Effector CD8-positive, alpha-beta T cell (primary cell): ENCODE data around the gene CKB.

ENCODE experiments used
- DNase-seq: peaks from one replicate; lab custom pipeline; 2025; lab: John Stamatoyannopoulos, UW

Gene CKB

GRCh38 chr14:103549361-103550311 is 27.0 kb upstream of the CKB start:
- no peak for DNase-seq

GRCh38 chr14:103548463-103549351 is 26.1 kb upstream of the CKB start:
- no peak for DNase-seq

- no peak for DNase-seq
Measured at GRCh38 chr14:103547941-103548462, 25.4 kb upstream of the CKB start.

GRCh38 chr14:103547455-103547940 is 24.9 kb upstream of the CKB start:
- no peak for DNase-seq

DNA sequence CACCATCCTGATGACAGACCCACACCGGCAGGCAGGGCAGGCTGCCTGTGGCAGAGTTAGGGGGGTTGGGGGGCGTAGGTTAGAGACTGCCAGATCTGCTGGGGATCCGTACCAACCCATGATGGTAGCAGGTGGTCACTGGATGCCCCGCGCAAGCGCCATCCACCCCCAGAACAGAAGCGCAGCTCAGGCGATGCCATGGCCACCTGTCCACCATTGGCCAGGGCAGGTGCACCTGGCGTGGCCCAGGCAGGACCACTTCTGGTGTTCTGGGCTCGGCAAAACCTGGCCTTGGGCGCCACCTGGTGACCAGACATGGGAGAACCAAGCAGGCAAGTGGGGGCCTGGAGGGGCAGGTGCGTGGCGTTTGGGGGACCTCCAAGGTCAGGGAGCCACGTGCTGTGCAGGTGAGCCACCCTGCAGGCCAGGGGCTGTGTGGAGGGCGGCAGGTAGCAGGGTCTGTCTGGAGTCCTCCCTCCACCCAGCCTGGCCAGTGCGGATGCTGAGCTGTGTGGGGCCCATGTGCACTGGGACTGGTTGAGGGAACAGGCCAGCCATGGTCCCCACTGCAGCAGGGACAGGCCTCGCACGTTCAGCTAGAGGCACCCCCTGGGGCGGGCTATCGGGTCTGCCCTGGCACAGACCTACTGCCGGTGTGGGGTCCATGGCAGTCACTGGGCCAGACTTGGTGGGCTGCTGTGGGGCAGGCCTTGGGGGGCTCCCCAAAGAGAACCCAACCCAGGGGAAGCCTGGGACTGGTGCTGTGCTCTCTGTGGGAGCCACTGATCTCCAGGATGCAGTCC is 24.2 kb upstream of the CKB start:
- peak; percentile 77 for DNase-seq

- no peak for DNase-seq
Measured at GRCh38 chr14:103545915-103546651, 23.5 kb upstream of the CKB start.

GRCh38 chr14:103545219-103545914 is 22.7 kb upstream of the CKB start:
- no peak for DNase-seq

DNA sequence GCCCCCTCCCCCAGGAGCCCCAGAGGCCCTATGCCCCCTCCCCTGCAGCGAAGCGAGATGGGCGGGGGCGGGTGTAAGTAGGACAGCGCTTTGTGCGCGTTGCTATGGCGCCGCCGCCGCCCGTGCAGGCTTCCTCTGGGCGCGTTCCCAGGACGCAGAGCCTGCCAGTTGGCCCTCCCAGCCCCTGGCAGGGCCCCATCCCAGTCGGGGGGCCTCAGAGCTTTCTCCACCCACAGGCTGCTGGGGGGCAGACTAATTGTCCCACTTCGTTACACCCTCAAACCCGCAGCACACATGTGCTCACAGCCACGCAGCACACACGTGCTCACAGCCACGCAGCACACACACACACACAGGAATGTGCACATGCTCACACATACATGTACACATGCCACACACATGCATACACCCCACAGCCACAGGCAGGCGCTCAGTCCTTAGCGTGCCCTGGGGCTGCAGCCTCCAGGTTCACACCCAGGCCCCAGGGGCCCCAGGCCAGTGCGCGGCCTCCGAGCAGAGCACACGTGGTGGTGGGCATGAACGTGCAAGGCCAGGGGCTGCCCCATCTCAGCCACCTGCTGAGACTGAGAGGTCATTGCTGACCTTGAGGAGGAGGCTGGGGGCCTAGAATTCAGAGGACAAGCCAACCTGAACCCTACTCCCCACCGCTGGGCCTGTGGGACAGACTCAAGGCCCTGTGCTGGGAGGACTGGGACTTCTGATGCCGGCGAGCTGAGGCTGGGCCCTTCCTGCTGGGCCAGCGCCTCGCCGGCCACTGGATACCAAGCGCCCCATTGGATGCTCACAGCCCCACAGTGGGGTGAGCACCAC is 22.0 kb upstream of the CKB start:
- no peak for DNase-seq

DNA sequence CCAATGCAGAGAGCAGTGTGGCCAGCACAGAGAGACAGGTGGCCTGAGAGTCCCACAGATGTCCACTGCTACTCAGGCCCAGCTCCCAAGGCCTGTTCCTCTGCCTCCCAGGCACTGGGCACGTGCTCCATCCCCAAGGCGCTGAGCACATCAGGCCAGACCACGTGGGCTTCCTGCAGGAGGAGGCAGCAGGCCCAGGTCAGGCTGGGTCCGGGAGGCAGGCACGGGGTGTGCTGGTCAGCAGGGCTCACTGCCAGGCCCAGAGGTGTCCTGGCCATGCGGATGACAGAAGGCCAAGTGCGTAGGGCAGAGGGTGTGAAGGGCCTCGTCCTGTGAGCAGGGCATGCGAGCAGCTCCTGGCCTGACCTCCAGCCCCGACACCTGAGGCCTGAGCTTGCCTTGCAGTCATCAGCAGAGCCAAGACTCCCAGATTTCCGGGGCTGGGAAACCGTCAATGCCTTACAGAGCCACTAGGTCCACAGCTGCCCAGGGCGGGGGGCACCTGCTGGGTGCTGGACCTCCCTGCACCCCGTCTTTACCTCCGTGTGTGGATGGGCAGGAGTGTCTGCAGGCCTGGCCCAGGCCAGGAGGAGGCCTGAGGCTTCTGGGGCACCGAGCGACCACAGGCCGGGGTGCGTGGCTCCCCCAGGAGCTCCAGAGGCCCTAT is 21.2 kb upstream of the CKB start:
- no peak for DNase-seq

- no peak for DNase-seq
Measured at GRCh38 chr14:103543140-103543539, 20.5 kb upstream of the CKB start.

DNA sequence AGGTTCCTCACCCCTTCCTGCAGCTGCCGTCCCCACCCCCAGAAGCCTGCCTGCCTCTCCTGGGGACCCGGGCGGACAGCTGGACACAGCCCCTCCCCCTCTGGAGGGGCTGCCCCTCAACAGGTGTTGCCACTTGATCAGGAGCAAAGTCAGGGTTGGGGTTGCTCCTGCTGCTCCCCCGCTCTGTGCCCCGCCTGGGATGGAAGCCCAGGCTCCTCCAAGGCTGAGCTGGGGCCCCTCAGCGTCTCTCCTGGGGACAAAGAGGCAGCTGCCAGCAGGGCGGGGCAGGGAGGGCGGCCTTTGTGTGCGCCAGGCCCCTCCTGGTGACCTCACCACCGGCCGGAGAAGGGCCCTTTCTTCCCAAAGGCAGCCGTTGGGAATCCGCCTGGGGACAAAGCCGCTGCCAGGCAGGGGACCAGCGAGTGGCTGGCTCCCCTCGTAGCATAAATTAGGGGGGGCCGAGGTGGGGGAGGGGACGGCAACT is 20.0 kb upstream of the CKB start:
- no peak for DNase-seq

DNA sequence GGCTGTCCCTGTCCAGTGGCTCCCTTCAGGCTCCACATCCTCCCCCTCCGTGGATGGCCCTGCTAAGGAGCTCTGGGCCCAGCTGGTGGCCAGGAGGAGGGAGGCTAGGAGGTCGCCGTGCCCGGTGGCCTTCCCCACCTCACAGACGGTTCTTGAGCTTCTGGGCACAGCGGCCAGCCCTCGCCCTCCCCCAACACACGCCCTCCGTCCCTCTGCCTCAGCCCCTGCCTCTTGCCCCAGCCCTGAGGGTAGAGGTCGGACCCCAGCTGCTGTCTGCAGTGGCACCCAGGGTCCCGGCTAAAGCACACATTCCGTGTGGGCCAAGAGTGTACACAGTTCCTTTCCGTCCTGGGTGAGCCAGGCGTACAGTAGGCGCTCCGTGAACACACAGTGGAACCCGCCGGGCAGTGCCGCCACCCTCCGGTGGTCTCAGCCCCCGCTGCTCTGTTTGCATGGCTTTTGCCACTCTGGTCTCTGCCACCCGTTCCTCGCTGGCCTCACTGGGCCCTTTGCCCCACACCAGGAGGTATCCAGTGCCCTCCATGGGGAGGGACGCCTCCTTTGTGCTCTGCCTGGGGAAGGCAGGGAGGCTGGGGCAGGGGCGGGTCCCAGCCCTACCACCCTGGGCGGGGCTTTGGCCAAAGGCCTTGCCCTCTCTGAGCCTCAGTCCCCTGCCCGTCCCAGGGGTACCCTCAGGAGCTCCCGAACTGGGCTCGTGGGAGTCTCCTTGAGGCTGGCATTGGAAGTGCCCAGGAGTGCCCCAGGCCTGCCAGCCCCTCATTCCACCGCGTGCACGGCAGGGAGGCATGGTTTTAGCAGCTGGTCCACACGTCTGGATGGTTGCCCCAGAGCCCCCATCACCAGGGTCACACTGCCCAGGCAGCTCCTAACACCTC is 19.3 kb upstream of the CKB start:
- no peak for DNase-seq

GRCh38 chr14:103540821-103541708 is 18.4 kb upstream of the CKB start:
- DNase-seq = no peak

- no peak for DNase-seq
Measured at GRCh38 chr14:103539056-103539825, 16.6 kb upstream of the CKB start.

GRCh38 chr14:103538291-103539055 is 15.8 kb upstream of the CKB start:
- DNase-seq = no peak
